Mesendoderm (in vitro differentiated cells): ENCODE results near the gene SEC16A.

Experiments used
- DNase-seq: peaks from one replicate; pipeline ENCODE4 v3.0.0; 2013
- H2AK5ac ChIP-seq: 2 replicates; pipeline ENCODE4 v1.6.1; 2013; ENCODE audit warnings: low read length, inconsistent platforms
- H2BK120ac ChIP-seq: 2 replicates; pipeline ENCODE4 v1.6.1; 2013; ENCODE audit warnings: low read depth, mild to moderate bottlenecking, low read length, moderate library complexity, mixed read lengths
- H2BK15ac ChIP-seq: replicated peaks from 2 replicates; pipeline ENCODE4 v1.6.1; 2013; ENCODE audit warnings: low read depth, mild to moderate bottlenecking, moderate library complexity
- H2BK5ac ChIP-seq: 2 replicates; pipeline ENCODE4 v1.6.1; 2013; ENCODE audit warnings: low read length, inconsistent platforms
- H3K18ac ChIP-seq: 2 replicates; pipeline ENCODE4 v1.6.1; 2013; ENCODE audit warnings: mild to moderate bottlenecking, low read length, mixed read lengths
- H3K23ac ChIP-seq: one replicate; pipeline ENCODE4 v1.6.1; 2013; ENCODE audit warnings: low read length
- H3K27ac ChIP-seq: 2 replicates; pipeline ENCODE4 v1.5.1; 2013; ENCODE audit warnings: low read depth, mild to moderate bottlenecking, inconsistent platforms, low read length, moderate library complexity
- H3K27me3 ChIP-seq: 2 replicates; pipeline ENCODE4 v1.6.1; 2013; ENCODE audit warnings: low read length, control low read depth, mild to moderate bottlenecking, inconsistent platforms; ENCODE audit not compliant: insufficient read depth, poor library complexity
- H3K36me3 ChIP-seq: 2 replicates; pipeline ENCODE4 v1.6.1; 2013; ENCODE audit warnings: low read length, inconsistent platforms; ENCODE audit not compliant: control insufficient read depth, insufficient read depth
- H3K4ac ChIP-seq: one replicate; pipeline ENCODE4 v1.6.1; 2013; ENCODE audit warnings: low read depth, mild to moderate bottlenecking, low read length, moderate library complexity
- H3K4me1 ChIP-seq: 2 replicates; pipeline ENCODE4 v1.6.1; 2013; ENCODE audit warnings: low read depth, low read length, inconsistent platforms; ENCODE audit not compliant: control insufficient read depth
- H3K4me2 ChIP-seq: 2 replicates; pipeline ENCODE4 v1.6.1; 2013; ENCODE audit warnings: low read length
- H3K4me3 ChIP-seq: 2 replicates; pipeline ENCODE4 v1.5.1; 2013; ENCODE audit warnings: mild to moderate bottlenecking, low read length
- H3K56ac ChIP-seq: one replicate; pipeline ENCODE4 v1.6.1; 2013; ENCODE audit warnings: low read length
- H3K79me1 ChIP-seq: 2 replicates; pipeline ENCODE4 v1.6.1; 2013; ENCODE audit warnings: low read length, inconsistent platforms
- H3K79me2 ChIP-seq: 2 replicates; pipeline ENCODE4 v1.6.1; 2013; ENCODE audit warnings: mild to moderate bottlenecking, low read length; ENCODE audit not compliant: control insufficient read depth, insufficient read depth
- H3K9ac ChIP-seq: 2 replicates; pipeline ENCODE4 v1.6.1; 2013; ENCODE audit warnings: low read length, inconsistent platforms
- H4K5ac ChIP-seq: one replicate; pipeline ENCODE4 v1.6.1; 2013; ENCODE audit warnings: low read length
- H4K8ac ChIP-seq: one replicate; pipeline ENCODE4 v1.6.1; 2013; ENCODE audit warnings: low read depth, mild to moderate bottlenecking, control low read depth, low read length, moderate library complexity
- WGBS: extraction: QIAGEN DNeasy Blood & Tissue Kit; methylation state at CpG from one replicate; pipeline ENCODE4 v1.1.7; 2013; ENCODE audit warnings: low lambda C conversion rate, missing lambda C conversion rate; ENCODE audit not compliant: insufficient coverage; ENCODE audit errors: extremely low coverage; 5-methylcytosine and 5-hydroxymethylcytosine counted together

Gene SEC16A

GRCh38 chr9:136493567-136493971 lies 10.7 kb upstream of the SEC16A start:
- H3K27me3 ChIP-seq: no peaks in the 10 kb centered on the region
- peaks cover 10% of the 10 kb centered on the region for H3K36me3 ChIP-seq
- H3K27ac ChIP-seq: no peak overlapping the region

DNA sequence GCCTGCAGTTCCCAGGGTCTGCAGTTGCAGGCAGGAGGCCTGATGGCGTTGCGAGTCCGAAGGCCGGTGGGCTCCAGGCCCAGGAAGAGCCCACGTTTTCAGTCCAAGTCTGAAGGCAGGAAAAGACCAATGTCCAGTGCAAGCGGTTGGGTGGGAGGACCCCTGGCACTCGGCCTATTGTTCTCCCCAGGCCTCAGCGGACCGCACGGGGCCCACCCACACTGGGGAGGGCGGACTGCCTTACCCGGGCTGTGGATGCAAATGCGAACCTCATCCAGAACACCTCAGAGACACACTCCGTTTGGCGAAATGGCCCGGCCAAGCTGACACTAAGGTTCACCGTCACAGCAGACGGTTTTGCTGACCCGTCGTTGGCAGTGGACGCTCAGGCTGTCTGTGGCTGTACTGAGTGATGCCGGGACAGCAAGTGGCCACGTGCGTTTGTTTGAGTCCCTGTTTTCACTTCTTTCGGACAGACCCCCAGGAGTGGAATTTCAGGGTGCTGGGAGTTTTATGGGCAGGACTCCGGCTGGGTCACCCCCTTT lies 10.2 kb upstream of the SEC16A start:
- H4K8ac ChIP-seq: no peak overlapping the region
- no peak overlapping the region for H3K18ac ChIP-seq
- H2BK120ac ChIP-seq: no peak overlapping the region
- no peak overlapping the region for H3K23ac ChIP-seq
- H3K79me2 ChIP-seq: no peaks in the 10 kb centered on the region
- H3K4ac ChIP-seq: no peak overlapping the region
- H3K56ac ChIP-seq: no peak overlapping the region
- no peaks in the 10 kb centered on the region for H3K27me3 ChIP-seq
- DNase-seq: no peak
- H4K5ac ChIP-seq: no peak overlapping the region
- peaks cover 7% of the 10 kb centered on the region for H3K36me3 ChIP-seq
- no CpG with 5 or more reads among the region's 26 CpGs for WGBS
- no peak overlapping the region for H3K4me2 ChIP-seq
- H2BK5ac ChIP-seq: no peak overlapping the region
- H2AK5ac ChIP-seq: no peak overlapping the region
- H3K9ac ChIP-seq: no peak overlapping the region
- H3K27ac ChIP-seq: no peak overlapping the region
- no peaks in the 10 kb centered on the region for H3K4me1 ChIP-seq
- no peak overlapping the region for H3K4me3 ChIP-seq
- H2BK15ac ChIP-seq: no peak overlapping the region
- H3K79me1 ChIP-seq: no peaks in the 10 kb centered on the region

More at GRCh38 chr9:136493567-136493971, 10.7 kb upstream of the SEC16A start:
- no peak overlapping the region for H2BK15ac ChIP-seq
- no peak overlapping the region for H3K23ac ChIP-seq
- H3K79me2 ChIP-seq: no peaks in the 10 kb centered on the region
- H2BK120ac ChIP-seq: no peak overlapping the region
- no peak overlapping the region for H2BK5ac ChIP-seq
- WGBS: no CpG with 5 or more reads among the region's 8 CpGs
- no peak overlapping the region for H3K56ac ChIP-seq
- no peak overlapping the region for H3K4me2 ChIP-seq
- no peak overlapping the region for H3K9ac ChIP-seq
- no peak overlapping the region for H4K5ac ChIP-seq
- no peak overlapping the region for H2AK5ac ChIP-seq
- no peaks in the 10 kb centered on the region for H3K79me1 ChIP-seq
- H3K18ac ChIP-seq: no peak overlapping the region
- DNase-seq: no peak
- H3K4ac ChIP-seq: no peak overlapping the region
- H3K4me1 ChIP-seq: no peaks in the 10 kb centered on the region
- H3K4me3 ChIP-seq: no peak overlapping the region
- no peak overlapping the region for H4K8ac ChIP-seq

- H3K79me2 ChIP-seq: no peaks in the 10 kb centered on the region
- H3K27me3 ChIP-seq: no peaks in the 10 kb centered on the region
- H3K4ac ChIP-seq: no peak overlapping the region
- H2BK15ac ChIP-seq: no peak overlapping the region
- no peak overlapping the region for H4K5ac ChIP-seq
- no peaks in the 10 kb centered on the region for H3K36me3 ChIP-seq
- WGBS: no CpG with 5 or more reads among the region's 17 CpGs
- no peaks in the 10 kb centered on the region for H3K4me1 ChIP-seq
- H3K27ac ChIP-seq: no peak overlapping the region
- H2BK5ac ChIP-seq: no peak overlapping the region
- no peaks in the 10 kb centered on the region for H3K79me1 ChIP-seq
- H4K8ac ChIP-seq: no peak overlapping the region
- H3K18ac ChIP-seq: no peak overlapping the region
- no peak overlapping the region for H2BK120ac ChIP-seq
- H3K23ac ChIP-seq: no peak overlapping the region
- no peak overlapping the region for H3K4me3 ChIP-seq
- no peak overlapping the region for H3K9ac ChIP-seq
- DNase-seq: no peak
- no peak overlapping the region for H3K56ac ChIP-seq
- H2AK5ac ChIP-seq: no peak overlapping the region
- no peak overlapping the region for H3K4me2 ChIP-seq
Measured at GRCh38 chr9:136489731-136490130, 6.9 kb upstream of the SEC16A start.

GRCh38 chr9:136488247-136489214 lies 5.7 kb upstream of the SEC16A start:
- Histone ChIP-seq H3K27me3 (no peaks in the 10 kb centered on the region), H3K18ac (no peak overlapping the region), H3K56ac (no peak overlapping the region), H3K27ac (no peak overlapping the region), H4K5ac (no peak overlapping the region), H3K4me1 (no peaks in the 10 kb centered on the region), H3K79me2 (no peaks in the 10 kb centered on the region), H2BK5ac (no peak overlapping the region), H3K4me2 (no peak overlapping the region), H3K79me1 (no peaks in the 10 kb centered on the region), H3K36me3 (no peaks in the 10 kb centered on the region), H2AK5ac (no peak overlapping the region), H3K23ac (no peak overlapping the region), H3K9ac (no peak overlapping the region), H3K4ac (no peak overlapping the region), H2BK15ac (no peak overlapping the region), H3K4me3 (no peak overlapping the region), H2BK120ac (no peak overlapping the region), H4K8ac (no peak overlapping the region)
- DNase-seq: peak; percentile 57
- no CpG with 5 or more reads among the region's 22 CpGs for WGBS

DNA sequence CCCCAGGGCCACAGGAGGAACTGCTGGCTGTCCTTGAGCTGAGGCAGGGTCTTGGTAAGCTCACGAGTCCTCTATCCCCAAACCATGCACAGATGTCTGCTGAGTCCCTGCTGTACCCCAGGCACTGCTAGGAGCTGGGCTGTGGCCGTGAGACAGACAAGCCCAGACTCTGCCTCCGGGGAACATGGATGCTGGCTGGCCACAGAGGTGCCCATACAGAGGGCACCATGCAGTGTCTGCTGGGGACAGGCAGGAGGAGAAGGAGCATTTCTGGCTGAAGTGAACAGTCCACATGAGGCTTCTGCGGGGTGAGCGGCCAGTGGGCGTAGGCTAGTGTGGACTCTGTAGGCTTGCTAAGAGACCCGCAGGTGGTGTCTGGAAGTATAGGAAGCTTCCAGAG lies 4.8 kb upstream of the SEC16A start:
- no peaks in the 10 kb centered on the region for H3K36me3 ChIP-seq
- no peak overlapping the region for H2AK5ac ChIP-seq
- H3K4ac ChIP-seq: no peak overlapping the region
- H3K9ac ChIP-seq: no peak overlapping the region
- no peak overlapping the region for H4K5ac ChIP-seq
- H3K4me1 ChIP-seq: no peaks in the 10 kb centered on the region
- no peak overlapping the region for H3K23ac ChIP-seq
- H3K56ac ChIP-seq: no peak overlapping the region
- no peaks in the 10 kb centered on the region for H3K27me3 ChIP-seq
- H3K79me1 ChIP-seq: no peaks in the 10 kb centered on the region
- no peak overlapping the region for H3K27ac ChIP-seq
- no CpG with 5 or more reads among the region's 7 CpGs for WGBS
- peaks cover under 1% of the 10 kb centered on the region for H3K79me2 ChIP-seq
- H2BK15ac ChIP-seq: no peak overlapping the region
- no peak overlapping the region for H3K4me3 ChIP-seq
- H2BK120ac ChIP-seq: no peak overlapping the region
- no peak overlapping the region for H3K4me2 ChIP-seq
- H4K8ac ChIP-seq: no peak overlapping the region
- no peak for DNase-seq
- H2BK5ac ChIP-seq: no peak overlapping the region
- H3K18ac ChIP-seq: no peak overlapping the region
